Pancreas (tissue), 10 donors: Measurements from ENCODE around the gene GPRC6A. TPM values are rescaled to one million over a fixed set of nuclear protein-coding genes. Genes with fewer than 3 reads are reported as not detected.
A peak's percentile ranks its signal among the peaks of the same experiment; 100 is the strongest.

Source experiments
- ATAC-seq, 4 donors: fragments of 200-7000 bp; cut with Tn5 transposase; one replicate each; pipeline versions ENCODE4 v1.8.0 to v1.9.1; 2020; ENCODE audit warnings: mild to moderate bottlenecking in 4 of 4, moderate library complexity in 4 of 4
- DNase-seq, 6 donors: peaks; one replicate each; pipeline ENCODE4 v3.0.0-alpha.2; 2020
- FAIRE-seq: peaks from 2 replicates; lab custom pipeline; 2012; peaks lifted over from hg19 to GRCh38; lab: Jason Lieb, UNC
- H3K27ac ChIP-seq, 4 donors: fragments of 200-600 bp; sonication (generic); 1 replicate in 3 of 4; 2 replicates in 1 of 4; pipeline versions ENCODE4 v1.5.0 to v1.8.0; 2020
- H3K27me3 ChIP-seq, 4 donors: fragments of 200-600 bp; one replicate each; pipeline ENCODE4 v1.8.0; 2021
- H3K36me3 ChIP-seq, 3 donors: fragments of 200-600 bp; sonication (generic) in 1 of 3; one replicate each; pipeline versions ENCODE4 v1.5.0 to v1.8.0; 2020 to 2021
- H3K4me1 ChIP-seq, 3 donors: fragments of 200-600 bp; one replicate each; pipeline ENCODE4 v1.8.0; 2021
- H3K4me3 ChIP-seq, 4 donors: fragments of 200-600 bp; sonication (generic) in 2 of 4; one replicate each; pipeline versions ENCODE4 v1.5.0 to v1.8.0; 2020 to 2021
- H3K9me3 ChIP-seq, 4 donors: fragments of 200-600 bp; one replicate each; pipeline ENCODE4 v1.8.0; 2021
- WGBS, 2 donors: extraction: QIAGEN DNeasy Blood & Tissue Kit; methylation state at CpG; one replicate each; pipeline ENCODE4 v1.1.7; 2013; 5-methylcytosine and 5-hydroxymethylcytosine counted together
- intact Hi-C, 3 donors: fragments of 100-400 bp; cut with DNase I; formaldehyde crosslinking; loops; one replicate each; pipeline versions ENCODE4 v1.11.1 to v1.14.2; 2022
- polyA plus RNA-seq, 2 donors: library from polyadenylated mRNA; stranded (reverse); fragments of 200-250 nt; gene quantifications; one replicate each; pipeline ENCODE4 v1.2.3, GENCODE V29; 2013
- total RNA-seq, 6 donors: library from RNA; stranded (reverse); fragmentation: NEBNext Ultra II Directional in 4 of 6; extraction: Animal tissue kit (Norgen Biotek cat#: 25700) in 4 of 6; gene quantifications; one replicate each; pipeline versions ENCODE4 v1.2.1 to v1.2.4, GENCODE V29; 2021 to 2023
- TF ChIP-seq, protein P1 (sequence below), 4 donors: fragments of 200-600 bp; sonication (generic) in 3 of 4; IDR thresholded peaks; one replicate each; pipeline versions ENCODE4 v1.5.0 to v1.8.0; 2021; ENCODE audit warnings: antibody characterized with exemption in 4 of 4
- donor health status: healthy with polysubstance abuse.
- donor health status: DM: no; HTN: no; CAD: no; lungs with moderate emphysema.
- donor health status: DM: no; HTN: no; CAD: no.
- donor health status: control.
- donor health status: control.
- donor health status: Bipolar disorder and iron deficiency.
- donor health status: DM: yes; HTN: yes; CAD: no.
- donor health status: DM: no; HTN: no; CAD: no.
- donor health status: DM: no; HTN: no; CAD: no.
- donor health status: DM: yes; HTN: yes; CAD: no.

GPRC6A gene
- total and polyA plus RNA-seq, 8 donors = not detected

- Histone ChIP-seq H3K4me1 (no peaks in the 10 kb centered on the region), H3K27me3 (no peaks in the 10 kb centered on the region), H3K9me3 (no peaks in the 10 kb centered on the region), H3K36me3 (no peaks in the 10 kb centered on the region), H3K4me3 (no peak overlapping the region), H3K27ac (no peak overlapping the region)
- WGBS, 2 donors = 63 to 75% methylated on average over 2 of the region's 2 CpGs
- FAIRE-seq (no peak), DNase-seq (no peak), ATAC-seq (no peak)
- intact Hi-C loops = no loop called here
- TF ChIP-seq, protein P1, sequence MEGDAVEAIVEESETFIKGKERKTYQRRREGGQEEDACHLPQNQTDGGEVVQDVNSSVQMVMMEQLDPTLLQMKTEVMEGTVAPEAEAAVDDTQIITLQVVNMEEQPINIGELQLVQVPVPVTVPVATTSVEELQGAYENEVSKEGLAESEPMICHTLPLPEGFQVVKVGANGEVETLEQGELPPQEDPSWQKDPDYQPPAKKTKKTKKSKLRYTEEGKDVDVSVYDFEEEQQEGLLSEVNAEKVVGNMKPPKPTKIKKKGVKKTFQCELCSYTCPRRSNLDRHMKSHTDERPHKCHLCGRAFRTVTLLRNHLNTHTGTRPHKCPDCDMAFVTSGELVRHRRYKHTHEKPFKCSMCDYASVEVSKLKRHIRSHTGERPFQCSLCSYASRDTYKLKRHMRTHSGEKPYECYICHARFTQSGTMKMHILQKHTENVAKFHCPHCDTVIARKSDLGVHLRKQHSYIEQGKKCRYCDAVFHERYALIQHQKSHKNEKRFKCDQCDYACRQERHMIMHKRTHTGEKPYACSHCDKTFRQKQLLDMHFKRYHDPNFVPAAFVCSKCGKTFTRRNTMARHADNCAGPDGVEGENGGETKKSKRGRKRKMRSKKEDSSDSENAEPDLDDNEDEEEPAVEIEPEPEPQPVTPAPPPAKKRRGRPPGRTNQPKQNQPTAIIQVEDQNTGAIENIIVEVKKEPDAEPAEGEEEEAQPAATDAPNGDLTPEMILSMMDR (IDR thresholded peaks at IDR 0.05) = no peak
Measured at GRCh38 chr6:116812051-116812650, 16.7 kb downstream of the GPRC6A start.

DNA sequence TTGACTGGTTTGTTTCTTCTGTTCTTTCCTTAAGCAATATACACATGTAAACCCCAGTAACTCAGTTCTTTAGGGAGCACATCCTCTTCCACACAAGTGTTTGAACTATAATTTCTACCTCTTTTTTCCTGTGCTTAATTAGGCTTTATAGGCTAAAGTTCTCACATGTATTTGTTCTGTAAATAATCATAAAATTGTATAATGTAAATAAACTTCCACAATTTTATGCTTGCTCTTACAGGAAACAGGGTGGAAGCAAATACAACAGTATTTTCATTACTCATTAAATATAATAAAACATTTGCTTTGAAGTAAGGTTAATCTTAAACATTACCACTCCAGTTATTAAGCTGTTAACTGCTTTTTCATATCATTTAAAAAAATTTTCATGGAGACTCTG is 26.9 kb downstream of the GPRC6A start:
- Histone ChIP-seq H3K9me3 (no peaks in the 10 kb centered on the region), H3K36me3 (no peaks in the 10 kb centered on the region), H3K4me1 (no peaks in the 10 kb centered on the region), H3K27ac (no peak overlapping the region), H3K4me3 (no peak overlapping the region), H3K27me3 (no peaks in the 10 kb centered on the region)
- TF ChIP-seq, protein P1 (IDR thresholded peaks at IDR 0.05) = no peak
- no peak for DNase-seq
- FAIRE-seq = peak; percentile 61
- intact Hi-C loops = no loop called here
- ATAC-seq = no peak

GRCh38 chr6:116799945-116800344 is 28.9 kb downstream of the GPRC6A start:
- FAIRE-seq (no peak), DNase-seq (no peak), ATAC-seq (no peak)
- no peaks in the 10 kb centered on the region for H3K36me3 ChIP-seq
- no peak overlapping the region for H3K4me3 ChIP-seq
- no peak overlapping the region for H3K27ac ChIP-seq
- no peaks in the 10 kb centered on the region for H3K9me3 ChIP-seq
- TF ChIP-seq, protein P1 (IDR thresholded peaks at IDR 0.05) = no peak
- no peaks in the 10 kb centered on the region for H3K27me3 ChIP-seq
- H3K4me1 ChIP-seq = no peaks in the 10 kb centered on the region
- intact Hi-C loops = no loop called here

- ATAC-seq (no peak), FAIRE-seq (no peak), DNase-seq (no peak)
- Histone ChIP-seq H3K27ac (no peak overlapping the region), H3K27me3 (no peaks in the 10 kb centered on the region), H3K4me3 (no peak overlapping the region), H3K36me3 (no peaks in the 10 kb centered on the region), H3K4me1 (no peaks in the 10 kb centered on the region), H3K9me3 (no peaks in the 10 kb centered on the region)
- TF ChIP-seq, protein P1 (IDR thresholded peaks at IDR 0.05) = no peak
- WGBS, 2 donors = 33 to 41% methylated on average over 2 of the region's 2 CpGs
- intact Hi-C loops = no loop called here
Measured at GRCh38 chr6:116797585-116797984, 31.3 kb downstream of the GPRC6A start.

- 39 to 49% methylated on average over 3 of the region's 3 CpGs for WGBS, 2 donors
- Histone ChIP-seq H3K27me3 (no peaks in the 10 kb centered on the region), H3K4me1 (no peaks in the 10 kb centered on the region), H3K27ac (no peak overlapping the region), H3K9me3 (no peaks in the 10 kb centered on the region), H3K4me3 (no peak overlapping the region), H3K36me3 (no peaks in the 10 kb centered on the region)
- ATAC-seq (no peak), DNase-seq (no peak), FAIRE-seq (no peak)
- TF ChIP-seq, protein P1 (IDR thresholded peaks at IDR 0.05) = no peak
- intact Hi-C loops = no loop called here
Measured at GRCh38 chr6:116793224-116793623, 35.7 kb downstream of the GPRC6A start.
